Kidney (tissue), 14 donors: ENCODE data around the gene TBC1D5. TPM values are rescaled to one million over a fixed set of nuclear protein-coding genes. Genes with fewer than 3 reads are reported as not detected.

Experiments used
- DNase-seq, 5 donors: peaks; one replicate each; pipeline ENCODE4 v3.0.0-alpha.2; 2013 to 2020
- FAIRE-seq: peaks from 2 replicates; lab custom pipeline; 2012; peaks lifted over from hg19 to GRCh38; lab: Jason Lieb, UNC
- H3K27ac ChIP-seq, 2 donors: one replicate each; pipeline ENCODE4 v1.7.0; 2013; ENCODE audit warnings: low read depth in 2 of 2, low read length in 2 of 2, inconsistent platforms in 1 of 2
- H3K27me3 ChIP-seq: one replicate; pipeline ENCODE4 v1.7.1; 2013; ENCODE audit warnings: low read length, inconsistent platforms; ENCODE audit not compliant: control insufficient read depth, insufficient read depth
- H3K36me3 ChIP-seq, 3 donors: one replicate each; pipeline versions ENCODE4 v1.7.0 to v1.7.1; 2013; ENCODE audit warnings: low read length in 3 of 3, control low read depth in 1 of 3, inconsistent platforms in 1 of 3; ENCODE audit not compliant: insufficient read depth in 3 of 3, control insufficient read depth in 2 of 3
- H3K4me1 ChIP-seq, 3 donors: one replicate each; pipeline versions ENCODE4 v1.7.0 to v1.7.1; 2013; ENCODE audit warnings: low read length in 3 of 3, inconsistent platforms in 1 of 3, low read depth in 1 of 3; ENCODE audit not compliant: control insufficient read depth in 2 of 3, insufficient read depth in 2 of 3
- H3K4me3 ChIP-seq, 3 donors: one replicate each; pipeline versions ENCODE4 v1.7.0 to v1.8.1; 2013; ENCODE audit warnings: low read length in 3 of 3, control low read depth in 1 of 3, inconsistent platforms in 1 of 3
- H3K9ac ChIP-seq, 3 donors: one replicate each; pipeline versions ENCODE4 v1.7.0 to v1.7.1; 2013; ENCODE audit warnings: low read length in 3 of 3, control low read depth in 1 of 3, inconsistent platforms in 1 of 3
- H3K9me3 ChIP-seq, 3 donors: one replicate each; pipeline versions ENCODE4 v1.7.0 to v1.7.1; 2013; ENCODE audit warnings: low read length in 3 of 3, control low read depth in 1 of 3, inconsistent platforms in 1 of 3; ENCODE audit not compliant: control insufficient read depth in 2 of 3, insufficient read depth in 1 of 3
- intact Hi-C: fragments of 100-400 bp; cut with DNase I; formaldehyde crosslinking; loops from one replicate; pipeline ENCODE4 v1.11.1; 2022
- polyA plus RNA-seq: library from polyadenylated mRNA; stranded (reverse); fragments of 350-450 nt; fragmentation: Illumina TruSeq; extraction: RNeasy Lipid Tissue Mini Kit (QIAGEN cat#74804); gene quantifications from one replicate; pipeline ENCODE4 v1.2.3, GENCODE V29; 2014; ENCODE audit warnings: low read depth, low replicate concordance; ENCODE audit not compliant: insufficient read depth
- total RNA-seq: library from RNA; stranded (reverse); fragmentation: NEBNext Ultra II Directional; extraction: Animal tissue kit (Norgen Biotek cat#: 25700); gene quantifications from one replicate; pipeline ENCODE4 v1.2.1, GENCODE V29; 2021
- TF ChIP-seq, protein P1 (sequence below): IDR thresholded peaks from 3 replicates; pipeline ENCODE4 v1.5.1; 2012; ENCODE audit warnings: mild to moderate bottlenecking, moderate library complexity, borderline replicate concordance; ENCODE audit not compliant: insufficient read depth; ENCODE audit errors: extremely low read depth
- donor health status: control.
- donor health status: control.
- donor health status: control.
- donor health status: control.
- donor health status: control.
- donor health status: DM: yes; HTN: yes; CAD: no.
- donor health status: Normal renal cell carcinoma (clear cell type).

Gene TBC1D5
- total and polyA plus RNA-seq, 2 donors from 2014 or later: 9.7 to 77.7 TPM

DNA sequence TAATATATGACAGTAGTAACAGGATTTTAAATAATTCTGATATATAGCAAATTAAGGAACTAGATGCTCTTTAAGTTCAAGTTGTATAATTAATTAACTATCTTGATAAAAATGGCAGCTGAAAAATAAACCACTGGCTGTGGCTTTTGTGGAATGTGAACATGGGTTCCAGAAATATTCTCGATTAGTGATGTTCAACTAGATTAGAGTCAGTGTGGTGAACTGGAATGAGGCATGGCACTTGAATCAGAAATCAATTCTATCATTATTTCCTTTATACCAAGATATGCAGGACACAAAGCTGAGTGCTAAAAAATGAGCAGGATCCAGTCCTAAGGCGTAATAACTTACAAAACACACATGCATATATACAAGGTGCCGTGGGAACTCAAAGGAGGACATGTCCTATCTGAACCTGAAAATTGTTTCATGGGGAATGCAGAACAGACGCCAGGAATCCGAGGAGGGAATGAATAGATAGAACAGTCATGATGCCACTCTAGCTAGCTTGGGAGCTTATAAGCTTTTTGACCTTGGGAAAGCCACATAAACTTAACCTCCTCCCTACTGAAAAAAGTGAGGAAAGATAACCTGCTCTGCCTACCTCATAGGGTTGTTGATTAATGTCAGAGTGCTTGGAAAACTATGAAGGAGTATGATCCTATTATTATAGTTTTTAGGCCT, 455.3 kb downstream of the TBC1D5 start:
- FAIRE-seq: no peak
- no peaks in the 10 kb centered on the region for H3K36me3 ChIP-seq
- intact Hi-C loops: no loop called here
- H3K27ac ChIP-seq: no peak overlapping the region
- H3K4me1 ChIP-seq: no peaks in the 10 kb centered on the region
- H3K9ac ChIP-seq: no peak overlapping the region
- DNase-seq: no peak
- H3K9me3 ChIP-seq: no peaks in the 10 kb centered on the region
- H3K4me3 ChIP-seq: no peak overlapping the region
- TF ChIP-seq, protein P1, sequence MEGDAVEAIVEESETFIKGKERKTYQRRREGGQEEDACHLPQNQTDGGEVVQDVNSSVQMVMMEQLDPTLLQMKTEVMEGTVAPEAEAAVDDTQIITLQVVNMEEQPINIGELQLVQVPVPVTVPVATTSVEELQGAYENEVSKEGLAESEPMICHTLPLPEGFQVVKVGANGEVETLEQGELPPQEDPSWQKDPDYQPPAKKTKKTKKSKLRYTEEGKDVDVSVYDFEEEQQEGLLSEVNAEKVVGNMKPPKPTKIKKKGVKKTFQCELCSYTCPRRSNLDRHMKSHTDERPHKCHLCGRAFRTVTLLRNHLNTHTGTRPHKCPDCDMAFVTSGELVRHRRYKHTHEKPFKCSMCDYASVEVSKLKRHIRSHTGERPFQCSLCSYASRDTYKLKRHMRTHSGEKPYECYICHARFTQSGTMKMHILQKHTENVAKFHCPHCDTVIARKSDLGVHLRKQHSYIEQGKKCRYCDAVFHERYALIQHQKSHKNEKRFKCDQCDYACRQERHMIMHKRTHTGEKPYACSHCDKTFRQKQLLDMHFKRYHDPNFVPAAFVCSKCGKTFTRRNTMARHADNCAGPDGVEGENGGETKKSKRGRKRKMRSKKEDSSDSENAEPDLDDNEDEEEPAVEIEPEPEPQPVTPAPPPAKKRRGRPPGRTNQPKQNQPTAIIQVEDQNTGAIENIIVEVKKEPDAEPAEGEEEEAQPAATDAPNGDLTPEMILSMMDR: no peak
- no peaks in the 10 kb centered on the region for H3K27me3 ChIP-seq

DNA sequence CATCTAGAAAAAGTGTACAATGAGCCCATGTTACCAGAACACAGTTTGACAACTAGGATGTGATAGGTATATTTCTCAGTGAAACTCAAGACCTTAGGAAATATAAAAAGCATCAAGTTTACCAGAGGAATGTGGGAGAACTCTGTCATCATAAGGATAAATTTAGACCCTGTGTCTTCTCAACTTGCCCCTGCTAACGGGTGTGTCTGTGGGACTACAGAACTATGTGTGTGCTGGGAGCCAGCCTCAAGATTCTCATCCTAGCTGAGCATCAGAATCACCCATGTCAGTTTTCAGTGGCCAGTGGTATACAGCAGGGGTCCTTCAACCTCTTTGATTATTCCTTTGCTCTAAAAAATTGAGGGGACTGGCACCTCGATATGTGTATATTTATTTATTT, 464.4 kb downstream of the TBC1D5 start:
- Histone ChIP-seq H3K4me3 (no peak overlapping the region), H3K27me3 (no peaks in the 10 kb centered on the region), H3K4me1 (no peaks in the 10 kb centered on the region), H3K27ac (no peak overlapping the region), H3K9me3 (no peaks in the 10 kb centered on the region), H3K9ac (no peak overlapping the region), H3K36me3 (no peaks in the 10 kb centered on the region)
- no peak for DNase-seq
- FAIRE-seq: no peak
- TF ChIP-seq, protein P1: no peak
- intact Hi-C loops: loop anchor here (10.0 kb wide), 1 partner anchor 137 kb away; no protein-coding TSS in a partner anchor

DNA sequence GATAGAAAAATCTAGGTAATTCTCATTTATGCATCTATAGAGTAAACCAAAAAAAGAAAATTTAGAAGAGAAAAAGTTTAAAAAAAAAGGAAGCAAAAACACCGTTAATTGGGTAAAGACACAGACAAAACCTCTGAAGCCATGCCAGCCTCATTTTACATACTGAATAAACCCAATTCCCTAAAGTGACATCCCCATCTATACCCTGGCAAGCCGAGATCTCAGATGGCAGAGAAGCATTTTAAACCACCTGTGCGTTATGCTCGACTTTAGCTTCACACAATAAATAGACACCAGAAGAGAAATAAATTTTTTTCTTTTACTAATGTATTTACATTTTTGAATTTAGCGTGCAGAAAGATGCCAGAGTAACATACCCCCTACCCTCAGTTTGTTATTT, 475.6 kb downstream of the TBC1D5 start:
- Histone ChIP-seq H3K9me3 (no peaks in the 10 kb centered on the region), H3K9ac (no peak overlapping the region), H3K4me3 (no peak overlapping the region), H3K27ac (no peak overlapping the region), H3K36me3 (no peaks in the 10 kb centered on the region), H3K27me3 (no peaks in the 10 kb centered on the region), H3K4me1 (no peaks in the 10 kb centered on the region)
- intact Hi-C loops: no loop called here
- TF ChIP-seq, protein P1: no peak
- FAIRE-seq: no peak
- no peak for DNase-seq
